Transverse colon (tissue), 4 donors: ENCODE results near the gene HOGA1. TPM values are rescaled to one million over a fixed set of nuclear protein-coding genes. Genes with fewer than 3 reads are reported as not detected.

Experiments used
- DNase-seq: peaks from one replicate; pipeline ENCODE4 v3.0.0-alpha.2; 2019
- H3K27ac ChIP-seq, 4 donors: fragments of 200-600 bp; sonication (generic); 2 replicates each; pipeline ENCODE4 v1.5.1; 2016 to 2018; ENCODE audit warnings: inconsistent platforms in 4 of 4
- H3K27me3 ChIP-seq: fragments of 200-600 bp; sonication (generic); 2 replicates; pipeline ENCODE4 v1.5.1; 2017; ENCODE audit warnings: inconsistent platforms
- H3K36me3 ChIP-seq, 4 donors: fragments of 200-600 bp; sonication (generic); 2 replicates each; pipeline ENCODE4 v1.5.1; 2017 to 2019; ENCODE audit warnings: inconsistent platforms in 4 of 4
- H3K4me1 ChIP-seq, 4 donors: fragments of 200-600 bp; sonication (generic); 2 replicates each; pipeline ENCODE4 v1.5.1; 2017 to 2020; ENCODE audit warnings: inconsistent platforms in 4 of 4
- H3K4me3 ChIP-seq, 4 donors: fragments of 200-600 bp; sonication (generic); 1 replicate in 1 of 4; 2 replicates in 3 of 4; pipeline versions ENCODE4 v1.5.1 to v1.6.1; 2017 to 2019; ENCODE audit warnings: inconsistent platforms in 4 of 4
- H3K9me3 ChIP-seq, 2 donors: fragments of 200-600 bp; sonication (generic); 2 replicates each; pipeline ENCODE4 v1.5.1; 2017 to 2019; ENCODE audit warnings: inconsistent platforms in 2 of 2
- CTCF ChIP-seq, 5 experiments: fragments of 200-600 bp in 3 of 5; fragments of 450-650 bp in 2 of 5; sonication (generic) in 3 of 5; IDR thresholded peaks; 1 replicate in 2 of 5; 2 replicates in 3 of 5; pipeline ENCODE4 v1.5.1; 2016 to 2017; ENCODE audit warnings: antibody characterized with exemption in 5 of 5, inconsistent platforms in 3 of 5, mild to moderate bottlenecking in 2 of 5, moderate library complexity in 1 of 5
- EP300 ChIP-seq: sonication (generic); formaldehyde crosslinking; IDR thresholded peaks from one replicate; pipeline ENCODE4 v1.6.1; 2017; ENCODE audit warnings: antibody characterized with exemption, low read depth
- POLR2A ChIP-seq: fragments of 450-650 bp; IDR thresholded peaks from one replicate; pipeline ENCODE4 v1.6.1; 2016; ENCODE audit warnings: antibody characterized with exemption, mild to moderate bottlenecking, moderate library complexity
- POLR2AphosphoS5 ChIP-seq, 3 donors: sonication (generic); formaldehyde crosslinking; IDR thresholded peaks; one replicate each; pipeline ENCODE4 v1.6.1; 2016; ENCODE audit warnings: antibody characterized with exemption in 3 of 3
- WGBS, 2 donors: methylation state at CpG; one replicate each; pipeline ENCODE4 v1.1.5; 2018; ENCODE audit warnings: low coverage in 1 of 2; 5-methylcytosine and 5-hydroxymethylcytosine counted together
- in situ Hi-C, 4 donors: fragments of 200-750 bp; cut with MboI; loops; one replicate each; pipeline versions ENCODE4 v1.15.0 to v1.15.1; 2017; ENCODE audit warnings: low sequenced_read_pairs in 3 of 4, low pct_ligation_motif_present in 1 of 4, low pct_unique_long_range_greater_than_20kb in 1 of 4
- intact Hi-C: fragments of 100-400 bp; cut with DNase I; formaldehyde crosslinking; loops from one replicate; pipeline ENCODE4 v1.15.1; 2023; ENCODE audit warnings: low total_unique reads
- total RNA-seq, 4 donors: library from RNA; depleted of rRNA; stranded (reverse); fragments of >200 nt; gene quantifications; one replicate each; pipeline ENCODE4 v1.1.0, GENCODE V29; 2016

Gene HOGA1
- total RNA-seq, 4 donors from 2014 or later: not detected

- H3K27ac ChIP-seq: no peak overlapping the region
- no peaks in the 10 kb centered on the region for H3K9me3 ChIP-seq
- no peaks in the 10 kb centered on the region for H3K4me1 ChIP-seq
- H3K27me3 ChIP-seq: no peaks in the 10 kb centered on the region
- H3K36me3 ChIP-seq: no peaks in the 10 kb centered on the region
- in situ Hi-C loops: no loop called here
- no peak for DNase-seq
- 79 to 92% methylated on average over 3 to 13 of the region's 13 CpGs for WGBS, 2 donors
- no peak overlapping the region for H3K4me3 ChIP-seq
- intact Hi-C loops: no loop called here
- TF ChIP-seq EP300: no peak
- TF ChIP-seq POLR2AphosphoS5 (IDR thresholded peaks at IDR 0.05): no peak
- no peak for TF ChIP-seq POLR2A
- TF ChIP-seq CTCF (IDR thresholded peaks at IDR 0.05): no peak
Measured at GRCh38 chr10:97583476-97583875, 713 bp upstream of the HOGA1 start.

GRCh38 chr10:97584798-97585438 lies 729 bp downstream of the HOGA1 start:
- in situ Hi-C loops (no loop called here), intact Hi-C loops (no loop called here)
- WGBS, 2 donors: 76 to 92% methylated on average over 2 to 5 of the region's 5 CpGs
- no peak overlapping the region for H3K27ac ChIP-seq
- DNase-seq: no peak
- H3K9me3 ChIP-seq: no peaks in the 10 kb centered on the region
- H3K4me3 ChIP-seq: no peak overlapping the region
- H3K27me3 ChIP-seq: no peaks in the 10 kb centered on the region
- no peak for TF ChIP-seq POLR2AphosphoS5 (IDR thresholded peaks at IDR 0.05)
- TF ChIP-seq EP300: no peak
- no peak for TF ChIP-seq CTCF (IDR thresholded peaks at IDR 0.05)
- no peak for TF ChIP-seq POLR2A
- no peaks in the 10 kb centered on the region for H3K4me1 ChIP-seq
- no peaks in the 10 kb centered on the region for H3K36me3 ChIP-seq

GRCh38 chr10:97585439-97585811 lies 1.2 kb downstream of the HOGA1 start:
- TF ChIP-seq CTCF (IDR thresholded peaks at IDR 0.05) (no peak), POLR2A (no peak), POLR2AphosphoS5 (IDR thresholded peaks at IDR 0.05) (no peak), EP300 (no peak)
- no peaks in the 10 kb centered on the region for H3K4me1 ChIP-seq
- intact Hi-C loops (no loop called here), in situ Hi-C loops (no loop called here)
- no peak overlapping the region for H3K27ac ChIP-seq
- no peak overlapping the region for H3K4me3 ChIP-seq
- no peak for DNase-seq
- no peaks in the 10 kb centered on the region for H3K27me3 ChIP-seq
- H3K9me3 ChIP-seq: no peaks in the 10 kb centered on the region
- 89% methylated on average over 5 of the region's 5 CpGs; no CpG with 5 or more reads in 1 of the 2 donors for WGBS, 2 donors
- no peaks in the 10 kb centered on the region for H3K36me3 ChIP-seq

- no peak overlapping the region for H3K27ac ChIP-seq
- no peaks in the 10 kb centered on the region for H3K4me1 ChIP-seq
- no peak overlapping the region for H3K4me3 ChIP-seq
- intact Hi-C loops: no loop called here
- WGBS, 2 donors: 17 to 90% methylated on average over 1 to 2 of the region's 2 CpGs
- H3K27me3 ChIP-seq: no peaks in the 10 kb centered on the region
- H3K9me3 ChIP-seq: no peaks in the 10 kb centered on the region
- DNase-seq: no peak
- H3K36me3 ChIP-seq: no peaks in the 10 kb centered on the region
- in situ Hi-C loops: no loop called here
- no peak for TF ChIP-seq POLR2A
- TF ChIP-seq EP300: no peak
- no peak for TF ChIP-seq POLR2AphosphoS5 (IDR thresholded peaks at IDR 0.05)
- TF ChIP-seq CTCF (IDR thresholded peaks at IDR 0.05): no peak
Measured at GRCh38 chr10:97587183-97587582, 3.0 kb downstream of the HOGA1 start.
